IMR-90 (cell line): ENCODE results near the gene UGT1A1. TPM values are rescaled to one million over a fixed set of nuclear protein-coding genes. Genes with fewer than 3 reads are reported as not detected.

ENCODE experiments used
- ATAC-seq: fragments of 200-7000 bp; cut with Tn5 transposase; 2 replicates; pipeline ENCODE4 v1.9.1; 2020; ENCODE audit warnings: low read depth, mild to moderate bottlenecking, moderate library complexity
- BruUV-seq: library from RNA; stranded (reverse); fragments of 400-500 nt; replicated peaks from 2 replicates; lab custom pipeline; 2021; lab: Mats Ljungman, UMichigan
- CTCF ChIA-PET: fragments of 300-600 bp; formaldehyde crosslinking; extraction: SDS; loops from one replicate; lab custom pipeline; 2021; ENCODE audit warnings: antibody characterized with exemption; lab: Yijun Ruan, JAX
- POLR2A ChIA-PET: fragments of 300-600 bp; sonication (Branson Sonifier 250); formaldehyde crosslinking; loops from one replicate; lab custom pipeline; 2022; ENCODE audit warnings: antibody characterized with exemption; ENCODE audit not compliant: unreplicated experiment; lab: Charles Lee
- DNase-seq: peaks from one replicate; pipeline ENCODE4 v3.0.0; 2013
- H2AFZ ChIP-seq: replicated peaks from 2 replicates; pipeline ENCODE3; 2013; ENCODE audit warnings: low read length, mild to moderate bottlenecking; ENCODE audit not compliant: poor library complexity
- H2AK5ac ChIP-seq: 2 replicates; pipeline ENCODE4 v1.6.1; 2013; ENCODE audit warnings: low read depth, low read length, inconsistent platforms
- H2AK9ac ChIP-seq: replicated peaks from 2 replicates; pipeline ENCODE3; 2013; ENCODE audit warnings: mild to moderate bottlenecking, low read depth, low read length, moderate library complexity; ENCODE audit not compliant: poor library complexity
- H2BK120ac ChIP-seq: 2 replicates; pipeline ENCODE4 v1.6.1; 2013; ENCODE audit warnings: low read depth, low read length, inconsistent platforms
- H2BK15ac ChIP-seq: 3 replicates; pipeline ENCODE4 v1.6.1; 2013; ENCODE audit warnings: low read depth, low read length, inconsistent platforms
- H2BK20ac ChIP-seq: 2 replicates; pipeline ENCODE4 v1.6.1; 2013; ENCODE audit warnings: low read depth, mild to moderate bottlenecking, inconsistent platforms, low read length, moderate library complexity
- H2BK5ac ChIP-seq: 2 replicates; pipeline ENCODE4 v1.6.1; 2013; ENCODE audit warnings: mild to moderate bottlenecking, low read depth, low read length, inconsistent platforms; ENCODE audit not compliant: poor library complexity, severe bottlenecking
- H3K14ac ChIP-seq: replicated peaks from 2 replicates; pipeline ENCODE4 v1.6.1; 2013; ENCODE audit warnings: low read depth, low read length, inconsistent platforms
- H3K18ac ChIP-seq: 2 replicates; pipeline ENCODE4 v1.6.1; 2013; ENCODE audit warnings: low read depth, low read length, control low read depth
- H3K23ac ChIP-seq: 2 replicates; pipeline ENCODE4 v1.6.1; 2013; ENCODE audit warnings: low read depth, low read length, inconsistent platforms
- H3K27ac ChIP-seq: 2 replicates; pipeline ENCODE4 v1.5.1; 2013; ENCODE audit warnings: mild to moderate bottlenecking, control low read depth, low read length; ENCODE audit not compliant: insufficient read depth
- H3K27me3 ChIP-seq: 2 replicates; pipeline ENCODE4 v1.6.1; 2013; ENCODE audit warnings: low read length; ENCODE audit not compliant: control insufficient read depth, insufficient read depth
- H3K36me3 ChIP-seq: 2 replicates; pipeline ENCODE4 v1.6.1; 2013; ENCODE audit warnings: low read length, mixed read lengths; ENCODE audit not compliant: control insufficient read depth, insufficient read depth
- H3K4ac ChIP-seq: 2 replicates; pipeline ENCODE4 v1.6.1; 2013; ENCODE audit warnings: low read depth, low read length, inconsistent platforms
- H3K4me1 ChIP-seq: 2 replicates; pipeline ENCODE4 v1.6.1; 2013; ENCODE audit warnings: low read length, mixed read lengths; ENCODE audit not compliant: control insufficient read depth, insufficient read depth
- H3K4me2 ChIP-seq: 2 replicates; pipeline ENCODE4 v1.6.1; 2013; ENCODE audit warnings: low read depth, mild to moderate bottlenecking, control low read depth, low read length, moderate library complexity
- H3K4me3 ChIP-seq: 2 replicates; pipeline ENCODE4 v1.5.1; 2013; ENCODE audit warnings: low read depth, mild to moderate bottlenecking, control low read depth, low read length, moderate library complexity; ENCODE audit not compliant: insufficient read depth
- H3K56ac ChIP-seq: 2 replicates; pipeline ENCODE4 v1.6.1; 2013; ENCODE audit warnings: low read length, inconsistent platforms; ENCODE audit not compliant: insufficient read depth; ENCODE audit errors: extremely low read depth
- H3K79me1 ChIP-seq, 2 experiments: 2 replicates each; pipeline ENCODE4 v1.6.1; 2013; ENCODE audit warnings: low read length in 2 of 2, inconsistent platforms in 1 of 2, low read depth in 1 of 2
- H3K9ac ChIP-seq: 2 replicates; pipeline ENCODE4 v1.6.1; 2013; ENCODE audit warnings: low read depth, low read length, control low read depth
- H3K9me1 ChIP-seq: 2 replicates; pipeline ENCODE4 v1.6.1; 2013; ENCODE audit warnings: low read length, inconsistent platforms; ENCODE audit not compliant: insufficient read depth
- H3K9me3 ChIP-seq: 2 replicates; pipeline ENCODE4 v1.6.1; 2013; ENCODE audit warnings: low read length; ENCODE audit not compliant: control insufficient read depth, insufficient read depth
- H4K20me1 ChIP-seq: 2 replicates; pipeline ENCODE4 v1.6.1; 2013; ENCODE audit warnings: low read length, inconsistent platforms; ENCODE audit not compliant: insufficient read depth
- H4K5ac ChIP-seq: 2 replicates; pipeline ENCODE4 v1.6.1; 2013; ENCODE audit warnings: mild to moderate bottlenecking, low read depth, low read length, control low read depth
- H4K8ac ChIP-seq, 2 experiments: 2 replicates each; pipeline ENCODE4 v1.6.1; 2013; ENCODE audit warnings: low read depth in 2 of 2, low read length in 2 of 2, control low read depth in 1 of 2, inconsistent platforms in 1 of 2
- H4K91ac ChIP-seq: 2 replicates; pipeline ENCODE4 v1.6.1; 2013; ENCODE audit warnings: low read depth, low read length, inconsistent platforms; ENCODE audit not compliant: insufficient read depth
- NFE2L2 ChIP-seq: fragments of 150-350 bp; IDR thresholded peaks from 2 replicates; pipeline ENCODE4 v1.6.1; 2016; ENCODE audit warnings: low read depth, mild to moderate bottlenecking, low read length
- SMC3 ChIP-seq: fragments of 150-350 bp; IDR thresholded peaks from 2 replicates; pipeline ENCODE4 v1.6.1; 2016; ENCODE audit warnings: low read depth, mild to moderate bottlenecking, antibody characterized with exemption, low read length, moderate library complexity
- USF2 ChIP-seq: fragments of 150-350 bp; IDR thresholded peaks from 2 replicates; pipeline ENCODE4 v1.6.1; 2017; ENCODE audit warnings: mild to moderate bottlenecking, antibody characterized with exemption, low read length, low read depth
- WGBS, 2 experiments: methylation state at CpG; one replicate each; pipeline versions ENCODE4 v1.1.5 to v1.1.7; 2013; ENCODE audit warnings: missing lambda C conversion rate in 2 of 2; ENCODE audit not compliant: insufficient read length in 1 of 2; ENCODE audit errors: extremely low coverage in 2 of 2; 5-methylcytosine and 5-hydroxymethylcytosine counted together
- dilution Hi-C: fragments of 300-500 bp; cut with HindIII; formaldehyde crosslinking; loops from one replicate; pipeline ENCODE4 v1.14.3; 2018; ENCODE audit warnings: low sequenced_read_pairs; ENCODE audit not compliant: unreplicated experiment
- in situ Hi-C: fragments of 300-500 bp; cut with MboI; formaldehyde crosslinking; loops from 3 replicates; pipeline ENCODE4 v1.14.3; 2019; ENCODE audit warnings: low sequenced_read_pairs, inconsistent platforms, mixed read lengths
- intact Hi-C: fragments of 100-400 bp; cut with micrococcal nuclease; formaldehyde crosslinking; loops from 2 replicates; pipeline ENCODE4 v1.10.0; 2022
- polyA plus RNA-seq, 3 experiments: library from polyadenylated mRNA; depleted of rRNA; stranded (reverse); fragments of >200 nt; gene quantifications; 2 replicates each; pipeline ENCODE4 v1.2.3, GENCODE V29; 2012; ENCODE audit warnings: low replicate concordance in 1 of 3
- total RNA-seq: library from RNA; depleted of rRNA; stranded (reverse); fragments of >200 nt; gene quantifications from 2 replicates; pipeline ENCODE4 v1.2.3, GENCODE V29; 2012

Gene UGT1A1
- total and polyA plus RNA-seq, 2 of the 4 experiments (the other 2 are of a cell fraction), result not detected

GRCh38 chr2:233816771-233817170 is 56.7 kb downstream of the UGT1A1 start:
- no peak overlapping the region for H4K8ac ChIP-seq
- H3K79me1 ChIP-seq, result no peaks in the 10 kb centered on the region
- no peak overlapping the region for H3K9ac ChIP-seq
- H2AK5ac ChIP-seq, result no peak overlapping the region
- H3K4me3 ChIP-seq, result no peak overlapping the region
- no peak overlapping the region for H4K5ac ChIP-seq
- no peak overlapping the region for H3K4ac ChIP-seq
- no TSS peak for BruUV-seq
- H3K18ac ChIP-seq, result no peak overlapping the region
- H3K9me3 ChIP-seq, result no peaks in the 10 kb centered on the region
- in situ Hi-C loops, result no loop called here
- no peaks in the 10 kb centered on the region for H3K4me1 ChIP-seq
- H4K20me1 ChIP-seq, result no peaks in the 10 kb centered on the region
- dilution Hi-C loops, result no loop called here
- ChIA-PET CTCF (no interaction called here), POLR2A (no interaction called here)
- no peak overlapping the region for H2AFZ ChIP-seq
- TF ChIP-seq SMC3, result no peak
- no peak for TF ChIP-seq USF2
- no peak for TF ChIP-seq NFE2L2
- H2BK120ac ChIP-seq, result no peak overlapping the region
- no peak overlapping the region for H3K23ac ChIP-seq
- no peak overlapping the region for H2BK5ac ChIP-seq
- H3K4me2 ChIP-seq, result no peak overlapping the region
- no peaks in the 10 kb centered on the region for H3K9me1 ChIP-seq
- no peak overlapping the region for H2BK20ac ChIP-seq
- H3K56ac ChIP-seq, result no peak overlapping the region
- no peak overlapping the region for H2BK15ac ChIP-seq
- no CpG with 5 or more reads among the region's 4 CpGs for WGBS, 2 experiments
- H3K27ac ChIP-seq, result no peak overlapping the region
- no peak for DNase-seq
- H3K14ac ChIP-seq, result no peak overlapping the region
- peaks cover 7% of the 10 kb centered on the region; the same call in 1 of the 2 replicates for H3K27me3 ChIP-seq
- H3K36me3 ChIP-seq, result no peaks in the 10 kb centered on the region
- H4K91ac ChIP-seq, result no peak overlapping the region
- intact Hi-C loops, result no loop called here
- no peak overlapping the region for H2AK9ac ChIP-seq
- no peak for ATAC-seq
